T47D (cell line): ENCODE data around the gene SELENBP1.
A peak's percentile ranks its signal among the peaks of the same experiment; 100 is the strongest.

Experiments
- DNase-seq, 2 experiments: peaks; one replicate each; pipeline versions ENCODE4 v3.0.0 to v3.0.0-alpha.2; 2011 to 2012; ENCODE audit warnings: low read depth in 1 of 2, low spot score in 1 of 2
- JUND ChIP-seq: IDR thresholded peaks from 2 replicates; pipeline ENCODE4 v1.6.1; 2012; ENCODE audit warnings: low read depth
- in situ Hi-C: cut with HindIII; loops from 2 replicates; pipeline ENCODE4 v1.10.0; 2016; ENCODE audit warnings: low sequenced_read_pairs, low pct_unique_long_range_greater_than_20kb

The SELENBP1 gene

DNA sequence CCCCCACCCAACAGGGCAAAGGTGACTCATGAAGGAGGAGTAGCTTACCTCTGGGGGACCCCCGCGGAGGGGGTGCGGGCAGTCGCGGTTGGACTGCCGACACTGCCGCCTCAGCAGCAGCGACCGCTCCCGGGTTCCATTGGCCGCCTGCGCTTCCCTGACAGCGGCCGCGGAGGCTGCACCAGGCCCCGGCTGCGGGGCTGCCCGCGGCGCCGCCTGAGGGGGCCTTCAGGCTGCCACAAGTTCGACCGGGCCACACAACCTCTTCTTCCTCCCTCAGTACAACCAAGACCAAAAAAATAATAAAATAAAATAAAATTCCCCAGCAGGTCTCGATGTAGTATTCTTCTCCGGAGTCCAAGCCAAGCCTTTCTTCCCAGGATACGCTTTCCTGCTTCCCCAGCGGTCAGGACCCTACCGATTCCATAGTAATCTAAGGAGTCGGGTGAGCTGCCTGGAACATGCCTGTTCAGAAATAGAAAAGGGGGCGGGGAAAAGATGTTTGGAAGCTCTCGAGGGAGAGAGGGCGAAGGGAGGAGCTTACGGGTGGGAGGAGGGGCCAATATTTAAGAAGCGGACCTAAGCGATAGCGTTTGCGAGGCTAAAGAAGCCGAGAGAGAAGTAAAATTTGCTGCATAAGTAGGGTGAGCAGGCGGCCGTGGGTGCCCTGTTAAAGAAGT is 45.1 kb downstream of the SELENBP1 start, which contains the start of gene PI4KB:
TSS of gene PI4KB (minus strand) at position 194 of the 680 bp plus-strand sequence. CDS start 10,935 bp downstream, outside the sequence.
- no peak for TF ChIP-seq JUND
- peak; percentile 98 to 100 for DNase-seq
- in situ Hi-C loops, result no loop called here

DNA sequence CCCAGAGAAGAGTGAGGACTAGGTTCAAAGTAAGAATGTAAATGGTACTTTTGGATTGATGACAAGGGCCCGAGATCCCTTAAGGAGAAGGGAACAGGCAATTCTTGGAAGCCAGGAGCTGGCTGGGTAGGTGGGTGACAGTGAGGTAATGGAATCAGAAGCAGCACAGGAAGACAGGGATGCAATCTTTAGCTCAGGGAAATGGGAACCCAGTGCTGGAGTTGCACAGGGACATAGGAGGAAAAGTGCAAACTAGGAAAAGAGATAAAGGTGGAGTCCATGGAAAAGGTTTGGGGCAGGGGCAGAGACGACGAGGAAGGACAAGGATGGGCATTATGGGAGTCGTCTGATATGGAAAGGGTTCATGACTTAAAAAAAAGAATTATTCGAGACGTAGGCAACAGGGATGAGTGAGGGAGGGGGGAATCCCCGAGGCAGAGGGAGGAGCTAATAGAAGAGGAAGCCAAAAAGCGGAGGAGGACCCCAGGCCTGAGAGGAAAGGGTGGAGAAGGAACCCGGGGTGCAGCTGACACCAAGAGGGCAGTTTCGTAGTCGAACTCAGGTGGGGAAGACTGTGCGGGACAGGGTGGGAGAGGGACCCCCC is 45.8 kb downstream of the SELENBP1 start:
- in situ Hi-C loops, result no loop called here
- peak; percentile 38 to 42 for DNase-seq
- no peak for TF ChIP-seq JUND

DNA sequence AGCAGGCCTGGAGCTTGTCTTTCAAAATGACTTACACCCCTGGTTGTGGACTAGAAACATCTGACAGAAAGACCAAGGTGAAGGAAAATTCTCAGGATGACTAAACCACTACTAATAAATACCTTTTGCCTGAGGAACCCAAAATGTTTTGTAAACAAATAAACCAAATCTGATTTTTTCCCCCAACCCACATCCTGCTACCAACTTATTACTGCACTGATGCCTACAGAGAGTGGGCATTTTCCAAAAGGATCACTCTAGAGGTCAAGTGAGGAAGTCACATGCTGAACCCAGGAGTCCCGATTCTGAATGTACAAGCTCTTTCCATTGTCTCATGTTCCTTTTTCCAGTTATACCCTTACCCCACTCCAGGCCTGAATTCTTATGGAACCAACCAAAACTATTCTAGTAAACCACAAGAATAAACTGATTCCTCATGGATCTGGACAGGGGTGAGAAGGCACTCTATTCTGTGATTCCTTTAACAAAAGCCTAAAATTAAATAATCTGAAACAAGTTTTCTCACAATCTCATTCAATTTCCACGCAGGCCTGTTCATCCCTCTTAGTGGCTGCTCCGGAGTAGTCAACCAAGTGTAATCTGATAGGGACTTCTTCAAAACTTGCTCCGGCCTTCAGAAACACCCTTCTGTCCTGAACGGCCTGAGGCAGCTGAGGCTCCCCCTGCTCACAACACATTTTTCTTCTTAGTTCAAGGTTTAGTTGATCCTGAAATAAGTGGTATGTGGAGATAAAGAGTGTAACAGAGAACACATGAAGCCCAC is 46.7 kb downstream of the SELENBP1 start:
- DNase-seq, result no peak
- TF ChIP-seq JUND, result no peak
- in situ Hi-C loops, result no loop called here

DNA sequence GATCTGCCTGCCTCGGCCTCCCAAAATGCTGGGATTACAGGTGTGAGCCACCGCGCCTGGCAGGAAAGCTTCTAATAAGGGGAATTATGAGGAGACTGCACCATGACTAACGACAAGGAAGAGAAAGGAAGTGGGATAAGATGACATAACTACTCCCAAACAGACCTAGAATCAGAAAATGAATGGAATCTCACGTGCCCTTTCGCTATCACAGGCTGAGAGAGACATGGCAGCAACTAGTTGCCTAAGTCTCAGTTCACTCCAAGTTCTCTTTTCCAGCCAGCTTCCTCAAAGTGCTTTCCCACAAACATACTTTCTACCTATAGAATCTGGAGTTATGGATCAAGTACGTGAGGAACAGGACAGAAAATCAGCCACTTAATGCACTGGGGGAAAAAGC is 47.3 kb downstream of the SELENBP1 start:
- in situ Hi-C loops, result no loop called here
- no peak for DNase-seq
- TF ChIP-seq JUND, result no peak

DNA sequence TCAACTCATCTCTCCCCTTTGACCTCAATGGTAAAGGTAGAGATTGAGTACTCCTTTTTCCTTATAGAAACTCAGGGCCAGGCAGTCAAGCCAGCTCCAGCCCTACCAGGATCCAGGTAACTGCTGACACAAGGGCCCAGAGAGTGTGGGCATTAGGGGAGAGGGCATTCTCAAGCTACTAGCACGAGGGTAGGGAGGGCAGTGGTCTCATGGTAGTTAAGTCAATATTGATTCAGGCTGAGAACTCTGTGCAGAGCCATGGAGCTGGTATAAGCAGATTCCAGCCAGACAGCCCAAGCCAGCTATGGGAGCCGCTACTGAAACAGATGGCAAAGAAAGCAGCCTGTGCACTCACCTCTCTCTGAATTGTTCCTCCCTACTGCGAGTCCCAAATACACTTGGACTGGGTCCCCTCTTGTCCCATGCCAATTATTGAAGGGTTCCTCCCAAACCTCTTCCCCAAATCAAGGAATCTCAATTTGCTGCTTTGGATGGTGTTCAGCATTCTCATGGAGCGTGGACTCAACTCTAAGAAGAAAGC is 48.0 kb downstream of the SELENBP1 start:
- in situ Hi-C loops, result no loop called here
- TF ChIP-seq JUND, result no peak
- DNase-seq, result no peak

DNA sequence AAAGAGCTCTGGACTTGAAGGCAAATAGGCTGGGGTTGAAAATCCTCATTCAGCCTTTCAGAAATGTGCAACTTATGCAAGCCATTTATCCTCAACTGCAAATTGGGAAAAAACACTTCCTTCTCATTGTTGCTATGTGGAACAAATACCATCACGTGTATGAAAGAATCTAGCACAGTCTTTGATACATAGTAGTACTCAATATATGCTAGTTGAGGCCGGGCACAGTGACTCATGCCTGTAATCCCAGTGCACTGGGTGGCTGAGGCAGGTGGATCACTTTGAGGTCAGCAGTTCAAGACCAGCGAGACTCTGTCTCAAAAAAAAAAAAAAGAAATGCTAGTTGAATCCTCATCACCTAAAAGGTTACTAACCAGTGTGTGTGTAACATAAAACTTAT is 53.5 kb downstream of the SELENBP1 start:
- DNase-seq, result no peak
- no peak for TF ChIP-seq JUND
- in situ Hi-C loops, result no loop called here

DNA sequence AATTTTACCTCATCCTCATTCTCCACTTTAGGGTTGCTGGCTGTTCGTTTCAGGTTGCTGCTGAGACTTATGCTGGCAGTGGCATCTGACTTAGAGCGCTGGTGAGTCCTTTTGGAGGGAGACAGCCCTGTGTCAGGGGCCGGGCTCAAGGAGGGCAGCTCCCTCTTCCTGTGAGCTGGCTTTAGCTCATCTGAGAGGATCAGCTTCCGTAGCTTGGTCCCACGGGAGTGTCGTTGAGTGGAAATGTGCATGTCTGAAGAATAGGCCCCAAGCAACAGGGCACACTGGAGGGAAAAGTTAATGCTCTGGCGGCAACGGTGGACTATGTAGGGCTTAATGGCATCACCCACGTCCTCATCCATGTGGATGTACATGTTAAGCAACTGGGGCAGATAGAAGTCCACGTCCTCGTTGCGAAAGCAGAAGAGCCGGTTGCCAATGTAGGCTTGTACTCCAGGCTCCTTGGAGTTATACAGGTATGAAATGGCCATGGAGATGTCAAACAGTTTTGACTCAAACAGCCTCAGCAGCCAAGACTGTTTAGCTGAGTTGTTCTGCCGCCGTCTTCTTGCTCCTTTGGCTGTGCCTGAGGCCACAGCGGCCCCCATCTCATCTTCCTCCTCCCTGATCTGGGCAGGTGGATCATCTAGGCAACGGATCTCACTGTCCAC is 56.8 kb downstream of the SELENBP1 start:
- DNase-seq, result no peak
- in situ Hi-C loops, result no loop called here
- TF ChIP-seq JUND, result no peak
